ENCODE data around the gene FRAT1.

DNA sequence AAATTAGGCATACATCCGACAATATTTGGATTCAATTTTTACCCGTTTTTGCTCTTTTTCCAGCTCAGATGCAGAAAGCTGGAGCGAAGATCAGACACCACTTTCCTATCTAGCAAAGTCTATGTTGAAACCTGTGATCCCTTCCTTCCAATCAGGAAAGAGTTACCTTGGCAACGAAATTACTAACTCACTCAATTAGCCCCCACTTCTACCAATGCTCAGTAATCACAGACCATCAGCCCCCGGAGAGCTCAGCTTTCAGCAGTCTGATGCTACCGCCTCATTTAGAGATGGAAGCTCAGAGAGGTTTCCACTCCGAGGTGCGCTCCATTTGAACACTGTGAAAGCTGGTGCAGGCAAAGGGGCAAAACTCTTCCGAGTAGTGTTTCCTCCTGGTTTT, 6.7 kb downstream of the FRAT1 start:
- TF ChIP-seq CTCF (IDR thresholded peaks at IDR 0.05): no peak
- TF ChIP-seq POLR2A (IDR thresholded peaks at IDR 0.05): no peak
- TF ChIP-seq POLR2AphosphoS5 (IDR thresholded peaks at IDR 0.05): no peak

All from prostate gland (tissue), 2 donors.